ENCODE results near the gene TMEM260.

- TF ChIP-seq CTCF (IDR thresholded peaks at IDR 0.05), result no peak
- no peak for TF ChIP-seq ZFX (IDR thresholded peaks at IDR 0.05; ENCODE audit: borderline replicate concordance)
Observed at GRCh38 chr14:56633544-56633943, 53.9 kb downstream of the TMEM260 start.

Measured in 22Rv1 (cell line).